Measurements from ENCODE around the gene FHIP1A. TPM values are rescaled to one million over a fixed set of nuclear protein-coding genes. Genes with fewer than 3 reads are reported as not detected.

The FHIP1A gene
- total and polyA plus RNA-seq, 9 of the 15 experiments (the other 6 are each of a cell fraction or from before 2014, with no cell fraction given): 0.01 to 0.95 (median 0.04) TPM; not detected in 4

- intact Hi-C loops (cut with micrococcal nuclease): no loop called here
- ChIA-PET POLR2A (no interaction called here), CTCF (ENCODE audit: low intra/inter-chr PET ratio) (interaction anchor here (0.7 kb wide), 1 partner anchor 1480 kb away, joined by 3 read pairs; no protein-coding TSS in a partner anchor)
- no peak for TF ChIP-seq SIN3A (IDR thresholded peaks at IDR 0.05; ENCODE audit: borderline replicate concordance in 2 of 2, control insufficient read depth in 1 of 2, low read depth in 2 of 2, low read length in 2 of 2)
- TF ChIP-seq NFATC3 (IDR thresholded peaks at IDR 0.05): no peak
- TF ChIP-seq CBFA2T2 (conservative IDR thresholded peaks at IDR 0.05): no peak
- no peak for TF ChIP-seq HMG20B (CRISPR knock-in tag; IDR thresholded peaks at IDR 0.05)
- no peak for TF ChIP-seq ZNF41 (CRISPR knock-in tag; conservative IDR thresholded peaks at IDR 0.05)
- TF ChIP-seq PRDM10 (IDR thresholded peaks at IDR 0.05; ENCODE audit: partially characterized antibody): no peak
- TF ChIP-seq RNF2 (IDR thresholded peaks at IDR 0.05): no peak
- no peak for TF ChIP-seq ZNF12 (CRISPR knock-in tag; IDR thresholded peaks at IDR 0.05)
- TF ChIP-seq ZNF77 (CRISPR knock-in tag; IDR thresholded peaks at IDR 0.05): no peak
- TF ChIP-seq FOXA3 (CRISPR knock-in tag; conservative IDR thresholded peaks at IDR 0.05 in 1 of 2, IDR thresholded peaks at IDR 0.05 in 1 of 2): no peak
- no peak for TF ChIP-seq NFE2L1 (tag; IDR thresholded peaks at IDR 0.05; ENCODE audit: borderline replicate concordance, low read depth)
- no peak for TF ChIP-seq POLR2G (IDR thresholded peaks at IDR 0.05; ENCODE audit: low read depth, low read length)
- TF ChIP-seq BRD9 (IDR thresholded peaks at IDR 0.05; ENCODE audit: low read depth, partially characterized antibody): no peak
- no peak for TF ChIP-seq ZNF699 (CRISPR knock-in tag; IDR thresholded peaks at IDR 0.05; ENCODE audit: insufficient replicate concordance)
- TF ChIP-seq GTF2F1 (IDR thresholded peaks at IDR 0.05; ENCODE audit: low read depth, low read length): no peak
- Histone ChIP-seq H4K20me1 (replicated peaks; ENCODE audit: control insufficient read depth, insufficient read depth, low read length) (no peaks in the 10 kb centered on the region), H3K27me3 (ENCODE audit: control insufficient read depth in 2 of 2, insufficient read depth in 2 of 2, low read length in 2 of 2) (peaks cover 0 to 5% of the 10 kb centered on the region in 2 experiments; a peak in 2 of 5 replicates), H2AFZ (ENCODE audit: low read depth, low read length) (no peak overlapping the region), H3K9me3 (replicated peaks; ENCODE audit: control insufficient read depth, insufficient read depth, low read depth, low read length) (no peaks in the 10 kb centered on the region), H3K9me1 (ENCODE audit: control insufficient read depth, insufficient read depth, low read length) (no peaks in the 10 kb centered on the region), H3K4me2 (ENCODE audit: insufficient read depth, low read length) (no peak overlapping the region), H3K27ac (ENCODE audit: extremely low read depth, low read depth, low read length) (no peak overlapping the region), H3K9ac (ENCODE audit: insufficient read depth in 1 of 2, low read depth in 2 of 2, low read length in 2 of 2) (no peak overlapping the region), H3K4me1 (replicated peaks in 1 of 2; ENCODE audit: control insufficient read depth in 2 of 2, insufficient read depth in 2 of 2, low read length in 2 of 2) (no peaks in the 10 kb centered on the region), H3K79me2 (ENCODE audit: control insufficient read depth, insufficient read depth, low read length) (no peaks in the 10 kb centered on the region), H3K4me3 (no peak overlapping the region), H3K36me3 (ENCODE audit: control insufficient read depth, insufficient read depth, low read length) (no peaks in the 10 kb centered on the region)
- DNase-seq (ENCODE audit: extremely low read depth in 1 of 4, low spot score in 3 of 4): no peak
- in situ Hi-C loops (cut with MboI): no loop called here
- ATAC-seq: no peak
- BruUV-seq (replicated peaks): no TSS peak
- no peak for FAIRE-seq
Observed at GRCh38 chr4:151439320-151439719, 30.3 kb downstream of the FHIP1A start.
